IMR-90 (cell line): ENCODE measurements around the gene MAGI1. TPM values are rescaled to one million over a fixed set of nuclear protein-coding genes. Genes with fewer than 3 reads are reported as not detected.

ENCODE experiments used
- ATAC-seq: fragments of 200-7000 bp; cut with Tn5 transposase; 2 replicates; pipeline ENCODE4 v1.9.1; 2020; ENCODE audit warnings: low read depth, mild to moderate bottlenecking, moderate library complexity
- BruUV-seq: library from RNA; stranded (reverse); fragments of 400-500 nt; replicated peaks from 2 replicates; lab custom pipeline; 2021; lab: Mats Ljungman, UMichigan
- CTCF ChIA-PET: fragments of 300-600 bp; formaldehyde crosslinking; extraction: SDS; loops from one replicate; lab custom pipeline; 2021; ENCODE audit warnings: antibody characterized with exemption; lab: Yijun Ruan, JAX
- POLR2A ChIA-PET: fragments of 300-600 bp; sonication (Branson Sonifier 250); formaldehyde crosslinking; loops from one replicate; lab custom pipeline; 2022; ENCODE audit warnings: antibody characterized with exemption; ENCODE audit not compliant: unreplicated experiment; lab: Charles Lee
- DNase-seq: peaks from one replicate; pipeline ENCODE4 v3.0.0; 2013
- H2AFZ ChIP-seq: replicated peaks from 2 replicates; pipeline ENCODE3; 2013; ENCODE audit warnings: low read length, mild to moderate bottlenecking; ENCODE audit not compliant: poor library complexity
- H2AK5ac ChIP-seq: 2 replicates; pipeline ENCODE4 v1.6.1; 2013; ENCODE audit warnings: low read depth, low read length, inconsistent platforms
- H2AK9ac ChIP-seq: replicated peaks from 2 replicates; pipeline ENCODE3; 2013; ENCODE audit warnings: mild to moderate bottlenecking, low read depth, low read length, moderate library complexity; ENCODE audit not compliant: poor library complexity
- H2BK120ac ChIP-seq: 2 replicates; pipeline ENCODE4 v1.6.1; 2013; ENCODE audit warnings: low read depth, low read length, inconsistent platforms
- H2BK15ac ChIP-seq: 3 replicates; pipeline ENCODE4 v1.6.1; 2013; ENCODE audit warnings: low read depth, low read length, inconsistent platforms
- H2BK20ac ChIP-seq: 2 replicates; pipeline ENCODE4 v1.6.1; 2013; ENCODE audit warnings: low read depth, mild to moderate bottlenecking, inconsistent platforms, low read length, moderate library complexity
- H2BK5ac ChIP-seq: 2 replicates; pipeline ENCODE4 v1.6.1; 2013; ENCODE audit warnings: mild to moderate bottlenecking, low read depth, low read length, inconsistent platforms; ENCODE audit not compliant: poor library complexity, severe bottlenecking
- H3K14ac ChIP-seq: replicated peaks from 2 replicates; pipeline ENCODE4 v1.6.1; 2013; ENCODE audit warnings: low read depth, low read length, inconsistent platforms
- H3K18ac ChIP-seq: 2 replicates; pipeline ENCODE4 v1.6.1; 2013; ENCODE audit warnings: low read depth, low read length, control low read depth
- H3K23ac ChIP-seq: 2 replicates; pipeline ENCODE4 v1.6.1; 2013; ENCODE audit warnings: low read depth, low read length, inconsistent platforms
- H3K27ac ChIP-seq: 2 replicates; pipeline ENCODE4 v1.5.1; 2013; ENCODE audit warnings: mild to moderate bottlenecking, control low read depth, low read length; ENCODE audit not compliant: insufficient read depth
- H3K27me3 ChIP-seq: 2 replicates; pipeline ENCODE4 v1.6.1; 2013; ENCODE audit warnings: low read length; ENCODE audit not compliant: control insufficient read depth, insufficient read depth
- H3K36me3 ChIP-seq: 2 replicates; pipeline ENCODE4 v1.6.1; 2013; ENCODE audit warnings: low read length, mixed read lengths; ENCODE audit not compliant: control insufficient read depth, insufficient read depth
- H3K4ac ChIP-seq: 2 replicates; pipeline ENCODE4 v1.6.1; 2013; ENCODE audit warnings: low read depth, low read length, inconsistent platforms
- H3K4me1 ChIP-seq: 2 replicates; pipeline ENCODE4 v1.6.1; 2013; ENCODE audit warnings: low read length, mixed read lengths; ENCODE audit not compliant: control insufficient read depth, insufficient read depth
- H3K4me2 ChIP-seq: 2 replicates; pipeline ENCODE4 v1.6.1; 2013; ENCODE audit warnings: low read depth, mild to moderate bottlenecking, control low read depth, low read length, moderate library complexity
- H3K4me3 ChIP-seq: 2 replicates; pipeline ENCODE4 v1.5.1; 2013; ENCODE audit warnings: low read depth, mild to moderate bottlenecking, control low read depth, low read length, moderate library complexity; ENCODE audit not compliant: insufficient read depth
- H3K56ac ChIP-seq: 2 replicates; pipeline ENCODE4 v1.6.1; 2013; ENCODE audit warnings: low read length, inconsistent platforms; ENCODE audit not compliant: insufficient read depth; ENCODE audit errors: extremely low read depth
- H3K79me1 ChIP-seq, 2 experiments: 2 replicates each; pipeline ENCODE4 v1.6.1; 2013; ENCODE audit warnings: low read length in 2 of 2, inconsistent platforms in 1 of 2, low read depth in 1 of 2
- H3K9ac ChIP-seq: 2 replicates; pipeline ENCODE4 v1.6.1; 2013; ENCODE audit warnings: low read depth, low read length, control low read depth
- H3K9me1 ChIP-seq: 2 replicates; pipeline ENCODE4 v1.6.1; 2013; ENCODE audit warnings: low read length, inconsistent platforms; ENCODE audit not compliant: insufficient read depth
- H3K9me3 ChIP-seq: 2 replicates; pipeline ENCODE4 v1.6.1; 2013; ENCODE audit warnings: low read length; ENCODE audit not compliant: control insufficient read depth, insufficient read depth
- H4K20me1 ChIP-seq: 2 replicates; pipeline ENCODE4 v1.6.1; 2013; ENCODE audit warnings: low read length, inconsistent platforms; ENCODE audit not compliant: insufficient read depth
- H4K5ac ChIP-seq: 2 replicates; pipeline ENCODE4 v1.6.1; 2013; ENCODE audit warnings: mild to moderate bottlenecking, low read depth, low read length, control low read depth
- H4K8ac ChIP-seq, 2 experiments: 2 replicates each; pipeline ENCODE4 v1.6.1; 2013; ENCODE audit warnings: low read depth in 2 of 2, low read length in 2 of 2, control low read depth in 1 of 2, inconsistent platforms in 1 of 2
- H4K91ac ChIP-seq: 2 replicates; pipeline ENCODE4 v1.6.1; 2013; ENCODE audit warnings: low read depth, low read length, inconsistent platforms; ENCODE audit not compliant: insufficient read depth
- BHLHE40 ChIP-seq: fragments of 150-350 bp; IDR thresholded peaks from 2 replicates; pipeline ENCODE4 v1.6.1; 2016; ENCODE audit warnings: mild to moderate bottlenecking, low read depth, low read length
- CEBPB ChIP-seq: IDR thresholded peaks from 2 replicates; pipeline ENCODE4 v1.6.1; 2012; ENCODE audit warnings: low read depth, low read length, improper control_type of control experiment
- CHD1 ChIP-seq: IDR thresholded peaks from 2 replicates; pipeline ENCODE4 v1.6.1; 2012; ENCODE audit warnings: low read depth, low read length, improper control_type of control experiment
- CTCF ChIP-seq: conservative IDR thresholded peaks from 2 replicates; pipeline ENCODE4 v1.5.1; 2012; ENCODE audit warnings: mild to moderate bottlenecking, low read depth, low read length, improper control_type of control experiment
- ELK1 ChIP-seq: fragments of 150-350 bp; IDR thresholded peaks from 2 replicates; pipeline ENCODE4 v1.6.1; 2016; ENCODE audit warnings: low read depth, mild to moderate bottlenecking, low read length, moderate library complexity, borderline replicate concordance
- FOS ChIP-seq: fragments of 150-350 bp; IDR thresholded peaks from 2 replicates; pipeline ENCODE4 v1.6.1; 2016; ENCODE audit warnings: low read depth, low read length
- MAFK ChIP-seq: IDR thresholded peaks from 2 replicates; pipeline ENCODE4 v1.6.1; 2012; ENCODE audit warnings: low read depth, low read length, improper control_type of control experiment
- MAZ ChIP-seq: IDR thresholded peaks from 2 replicates; pipeline ENCODE4 v1.6.1; 2012; ENCODE audit warnings: low read depth, mild to moderate bottlenecking, low read length, improper control_type of control experiment, moderate library complexity, borderline replicate concordance
- MXI1 ChIP-seq: IDR thresholded peaks from 2 replicates; pipeline ENCODE4 v1.6.1; 2012; ENCODE audit warnings: low read depth, mild to moderate bottlenecking, low read length, moderate library complexity, borderline replicate concordance
- NFE2L2 ChIP-seq: fragments of 150-350 bp; IDR thresholded peaks from 2 replicates; pipeline ENCODE4 v1.6.1; 2016; ENCODE audit warnings: low read depth, mild to moderate bottlenecking, low read length
- POLR2A ChIP-seq: IDR thresholded peaks from 2 replicates; pipeline ENCODE4 v1.6.1; 2012; ENCODE audit warnings: mild to moderate bottlenecking, low read depth, low read length
- RAD21 ChIP-seq: IDR thresholded peaks from 2 replicates; pipeline ENCODE4 v1.6.1; 2012; ENCODE audit warnings: low read length, improper control_type of control experiment
- RCOR1 ChIP-seq: IDR thresholded peaks from 2 replicates; pipeline ENCODE4 v1.6.1; 2012; ENCODE audit warnings: mild to moderate bottlenecking, low read length, improper control_type of control experiment; ENCODE audit not compliant: insufficient replicate concordance
- RFX5 ChIP-seq: IDR thresholded peaks from 2 replicates; pipeline ENCODE4 v1.8.0; 2012; ENCODE audit warnings: low read depth, mild to moderate bottlenecking, low read length, moderate library complexity
- SMC3 ChIP-seq: fragments of 150-350 bp; IDR thresholded peaks from 2 replicates; pipeline ENCODE4 v1.6.1; 2016; ENCODE audit warnings: low read depth, mild to moderate bottlenecking, antibody characterized with exemption, low read length, moderate library complexity
- USF2 ChIP-seq: fragments of 150-350 bp; IDR thresholded peaks from 2 replicates; pipeline ENCODE4 v1.6.1; 2017; ENCODE audit warnings: mild to moderate bottlenecking, antibody characterized with exemption, low read length, low read depth
- WGBS, 2 experiments: methylation state at CpG; one replicate each; pipeline versions ENCODE4 v1.1.5 to v1.1.7; 2013; ENCODE audit warnings: missing lambda C conversion rate in 2 of 2; ENCODE audit not compliant: insufficient read length in 1 of 2; ENCODE audit errors: extremely low coverage in 2 of 2; 5-methylcytosine and 5-hydroxymethylcytosine counted together
- dilution Hi-C: fragments of 300-500 bp; cut with HindIII; formaldehyde crosslinking; loops from one replicate; pipeline ENCODE4 v1.14.3; 2018; ENCODE audit warnings: low sequenced_read_pairs; ENCODE audit not compliant: unreplicated experiment
- in situ Hi-C: fragments of 300-500 bp; cut with MboI; formaldehyde crosslinking; loops from 3 replicates; pipeline ENCODE4 v1.14.3; 2019; ENCODE audit warnings: low sequenced_read_pairs, inconsistent platforms, mixed read lengths
- intact Hi-C: fragments of 100-400 bp; cut with micrococcal nuclease; formaldehyde crosslinking; loops from 2 replicates; pipeline ENCODE4 v1.10.0; 2022
- polyA plus RNA-seq, 3 experiments: library from polyadenylated mRNA; depleted of rRNA; stranded (reverse); fragments of >200 nt; gene quantifications; 2 replicates each; pipeline ENCODE4 v1.2.3, GENCODE V29; 2012; ENCODE audit warnings: low replicate concordance in 1 of 3
- total RNA-seq: library from RNA; depleted of rRNA; stranded (reverse); fragments of >200 nt; gene quantifications from 2 replicates; pipeline ENCODE4 v1.2.3, GENCODE V29; 2012

Gene MAGI1
- total and polyA plus RNA-seq, 2 of the 4 experiments (the other 2 are of a cell fraction): 14.5 to 24.2 TPM

GRCh38 chr3:65912647-65913046 lies 126.1 kb downstream of the MAGI1 start:
- Histone ChIP-seq H3K4me3 (no peak overlapping the region), H3K56ac (no peak overlapping the region), H3K23ac (no peak overlapping the region), H2AK9ac (no peak overlapping the region), H3K9ac (no peak overlapping the region), H4K8ac (no peak overlapping the region), H4K91ac (no peak overlapping the region), H2BK15ac (no peak overlapping the region), H4K20me1 (peaks cover 17% of the 10 kb centered on the region; the same call in 1 of the 2 replicates), H3K36me3 (no peaks in the 10 kb centered on the region), H3K4ac (no peak overlapping the region), H2AFZ (no peak overlapping the region), H3K9me1 (no peaks in the 10 kb centered on the region), H3K27me3 (no peaks in the 10 kb centered on the region), H2BK5ac (no peak overlapping the region), H2BK20ac (no peak overlapping the region), H3K14ac (no peak overlapping the region), H4K5ac (no peak overlapping the region), H3K4me2 (no peak overlapping the region), H3K4me1 (no peaks in the 10 kb centered on the region), H2AK5ac (no peak overlapping the region), H2BK120ac (no peak overlapping the region), H3K27ac (no peak overlapping the region), H3K79me1 (peaks cover 21 to 59% of the 10 kb centered on the region in 2 experiments), H3K18ac (no peak overlapping the region), H3K9me3 (no peaks in the 10 kb centered on the region)
- in situ Hi-C loops: no loop called here
- intact Hi-C loops: no loop called here
- DNase-seq: no peak
- CTCF ChIA-PET: interaction anchor here (0.6 kb wide), 1 partner anchor 127 kb away, joined by 4 read pairs; no protein-coding TSS in a partner anchor
- no CpG with 5 or more reads among the region's 1 CpG for WGBS, 2 experiments
- BruUV-seq: no TSS peak
- no peak for ATAC-seq
- POLR2A ChIA-PET: no interaction called here
- TF ChIP-seq CHD1 (no peak), ELK1 (no peak), POLR2A (no peak), SMC3 (no peak), CTCF (no peak), RCOR1 (no peak), BHLHE40 (no peak), MAFK (no peak), CEBPB (no peak), FOS (no peak), RFX5 (no peak), USF2 (no peak), MXI1 (no peak), RAD21 (no peak), NFE2L2 (no peak), MAZ (no peak)
- dilution Hi-C loops: no loop called here
